Neural cell (in vitro differentiated cells): Measurements from ENCODE around the gene KNL1. TPM values are rescaled to one million over a fixed set of nuclear protein-coding genes. Genes with fewer than 3 reads are reported as not detected.

Experiments
- H2AFZ ChIP-seq: fragments of 200-600, 300-800 bp; sonication (generic), shearing (Covaris generic); 2 replicates; pipeline ENCODE4 v1.6.0; 2014; ENCODE audit warnings: low read depth, mild to moderate bottlenecking, antibody characterized with exemption, low read length, moderate library complexity
- H3F3A ChIP-seq: fragments of 200-600 bp; shearing (Covaris generic); 2 replicates; pipeline ENCODE4 v1.6.1; 2016; ENCODE audit warnings: mild to moderate bottlenecking, moderate library complexity, mixed read lengths, antibody characterized with exemption, low read length; ENCODE audit not compliant: insufficient read depth, poor library complexity, severe bottlenecking
- H3K27ac ChIP-seq: fragments of 200-600, 300-800 bp; sonication (generic), shearing (Covaris generic); 2 replicates; pipeline ENCODE4 v1.5.1; 2014; ENCODE audit warnings: mild to moderate bottlenecking, low read length, moderate library complexity
- H3K27me3 ChIP-seq: fragments of 300-800, 200-600 bp; sonication (generic), shearing (Covaris generic); 2 replicates; pipeline ENCODE4 v1.6.0; 2014; ENCODE audit warnings: mild to moderate bottlenecking, low read depth, low read length, moderate library complexity; ENCODE audit not compliant: insufficient read depth
- H3K36me3 ChIP-seq: fragments of 300-800, 200-600 bp; sonication (generic), shearing (Covaris generic); 2 replicates; pipeline ENCODE4 v1.5.1; 2014; ENCODE audit warnings: mild to moderate bottlenecking, antibody characterized with exemption, low read length, moderate library complexity; ENCODE audit not compliant: insufficient read depth
- H3K4me2 ChIP-seq: fragments of 300-800, 200-600 bp; sonication (generic), shearing (Covaris generic); 2 replicates; pipeline ENCODE4 v1.6.0; 2014; ENCODE audit warnings: mild to moderate bottlenecking, low read length
- H3K4me3 ChIP-seq: fragments of 300-800, 200-600 bp; sonication (generic), shearing (Covaris generic); 2 replicates; pipeline ENCODE4 v1.5.1; 2014; ENCODE audit warnings: mild to moderate bottlenecking, low read length, moderate library complexity
- H3K79me2 ChIP-seq: fragments of 200-600 bp; shearing (Covaris generic); replicated peaks from 2 replicates; pipeline ENCODE4 v1.6.0; 2014; ENCODE audit warnings: mild to moderate bottlenecking, low read length, moderate library complexity; ENCODE audit not compliant: insufficient read depth
- H3K9ac ChIP-seq: fragments of 300-800, 200-600 bp; sonication (generic), shearing (Covaris generic); 2 replicates; pipeline ENCODE4 v1.6.1; 2016; ENCODE audit warnings: mild to moderate bottlenecking, low read length, mixed read lengths
- H3K9me2 ChIP-seq: fragments of 200-600 bp; shearing (Covaris generic); 2 replicates; pipeline ENCODE4 v1.6.1; 2016; ENCODE audit warnings: mild to moderate bottlenecking, low read length, mixed read lengths; ENCODE audit not compliant: insufficient read depth
- H3K9me3 ChIP-seq: fragments of 200-600, 300-800 bp; sonication (generic), shearing (Covaris generic); 2 replicates; pipeline ENCODE4 v1.6.1; 2016; ENCODE audit warnings: mild to moderate bottlenecking, mixed run types, low read length, moderate library complexity, mixed read lengths
- H4K20me1 ChIP-seq: fragments of 200-600 bp; shearing (Covaris generic); 2 replicates; pipeline ENCODE4 v1.6.1; 2016; ENCODE audit warnings: mild to moderate bottlenecking, mixed run types; ENCODE audit not compliant: insufficient read depth
- EP300 ChIP-seq: fragments of 450-650 bp; conservative IDR thresholded peaks from 2 replicates; pipeline ENCODE4 v1.6.1; 2014; ENCODE audit warnings: antibody characterized with exemption, mild to moderate bottlenecking, moderate library complexity; ENCODE audit not compliant: poor library complexity, severe bottlenecking
- EZH2 ChIP-seq: fragments of 200-600, 300-800 bp; shearing (Covaris generic), sonication (generic); IDR thresholded peaks from 2 replicates; pipeline ENCODE4 v1.6.1; 2014; ENCODE audit warnings: antibody characterized with exemption, low read length, borderline replicate concordance, mild to moderate bottlenecking; ENCODE audit not compliant: insufficient read depth, poor library complexity, severe bottlenecking
- MXI1 ChIP-seq: fragments of 450-650 bp; conservative IDR thresholded peaks from 2 replicates; pipeline ENCODE4 v1.6.1; 2014; ENCODE audit warnings: antibody characterized with exemption, mild to moderate bottlenecking; ENCODE audit not compliant: poor library complexity, severe bottlenecking
- POLR2AphosphoS5 ChIP-seq: IDR thresholded peaks from 2 replicates; pipeline ENCODE4 v1.6.1; 2012
- RAD21 ChIP-seq: fragments of 450-650 bp; conservative IDR thresholded peaks from 2 replicates; pipeline ENCODE4 v1.6.1; 2014; ENCODE audit warnings: antibody characterized with exemption, mild to moderate bottlenecking, moderate library complexity
- SMC3 ChIP-seq: fragments of 450-650 bp; conservative IDR thresholded peaks from 2 replicates; pipeline ENCODE4 v1.6.1; 2014; ENCODE audit warnings: antibody characterized with exemption, mild to moderate bottlenecking, moderate library complexity; ENCODE audit not compliant: poor library complexity
- TAF1 ChIP-seq: IDR thresholded peaks from 2 replicates; pipeline ENCODE4 v1.6.1; 2012; ENCODE audit warnings: low read depth
- polyA plus RNA-seq: library from polyadenylated mRNA; depleted of rRNA; stranded (reverse); fragments of >200 nt; gene quantifications from 2 replicates; pipeline ENCODE4 v1.2.3, GENCODE V29; 2014
- TF ChIP-seq, protein P1 (sequence below): IDR thresholded peaks from 2 replicates; pipeline ENCODE4 v1.6.1; 2012; ENCODE audit warnings: borderline replicate concordance
- TF ChIP-seq, protein P2 (sequence below): fragments of 450-650 bp; IDR thresholded peaks from 2 replicates; pipeline ENCODE4 v1.5.1; 2014; ENCODE audit warnings: antibody characterized with exemption, mild to moderate bottlenecking, moderate library complexity; ENCODE audit not compliant: poor library complexity, severe bottlenecking

KNL1 gene
- polyA plus RNA-seq, 1 donor from 2014 or later, result 2.4 TPM

DNA sequence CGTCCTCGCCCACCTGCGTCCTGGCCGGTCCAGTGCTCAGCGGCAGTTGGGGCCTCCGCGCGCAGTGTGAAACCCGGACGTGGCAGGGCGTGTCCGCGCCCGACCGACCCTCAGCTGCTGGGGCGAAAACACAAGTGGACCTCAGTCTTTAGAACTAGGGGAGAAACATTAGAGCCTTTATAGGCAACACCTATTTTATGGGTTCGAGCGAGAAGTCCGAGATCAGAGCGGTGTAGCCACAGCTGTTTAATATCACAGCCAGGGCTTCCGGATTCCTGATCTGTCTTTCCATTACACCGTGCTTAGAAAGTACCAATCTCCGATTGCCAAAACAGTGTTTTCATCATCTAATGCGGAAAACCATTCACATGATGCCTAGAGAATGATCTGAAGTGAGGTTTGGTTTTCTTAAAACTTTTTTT, 101.4 kb downstream of the KNL1 start (continued):
- TF ChIP-seq EP300, result no peak
- TF ChIP-seq SMC3, result no peak

DNA sequence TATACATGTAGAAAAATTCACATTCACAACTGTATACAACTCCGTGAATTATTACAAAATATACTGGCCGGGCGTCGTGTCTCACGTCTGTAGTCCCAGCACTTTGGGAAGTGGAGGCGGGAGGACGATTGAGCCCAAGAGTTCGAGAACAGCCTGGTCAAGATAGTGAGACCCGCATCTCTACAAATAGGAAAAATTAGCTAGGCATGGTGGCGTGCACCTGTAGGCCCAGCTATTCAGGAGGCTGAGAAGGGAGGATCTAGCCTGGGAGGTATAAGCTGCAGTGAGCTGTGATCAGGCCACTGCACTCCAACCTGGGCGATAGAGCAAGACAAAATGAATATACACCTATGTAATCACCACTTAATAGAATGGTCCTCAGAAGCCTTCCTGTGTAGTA, 102.2 kb downstream of the KNL1 start:
- H3K27me3 ChIP-seq, result no peaks in the 10 kb centered on the region
- no peak overlapping the region for H2AFZ ChIP-seq
- no peaks in the 10 kb centered on the region for H3K9me3 ChIP-seq
- H3K36me3 ChIP-seq, result no peaks in the 10 kb centered on the region
- H3K27ac ChIP-seq, result no peak overlapping the region
- H3K79me2 ChIP-seq, result peaks cover 4% of the 10 kb centered on the region
- H3K9me2 ChIP-seq, result no peaks in the 10 kb centered on the region
- no peak overlapping the region for H3K4me2 ChIP-seq
- no peak for TF ChIP-seq MXI1
- TF ChIP-seq, protein P1, sequence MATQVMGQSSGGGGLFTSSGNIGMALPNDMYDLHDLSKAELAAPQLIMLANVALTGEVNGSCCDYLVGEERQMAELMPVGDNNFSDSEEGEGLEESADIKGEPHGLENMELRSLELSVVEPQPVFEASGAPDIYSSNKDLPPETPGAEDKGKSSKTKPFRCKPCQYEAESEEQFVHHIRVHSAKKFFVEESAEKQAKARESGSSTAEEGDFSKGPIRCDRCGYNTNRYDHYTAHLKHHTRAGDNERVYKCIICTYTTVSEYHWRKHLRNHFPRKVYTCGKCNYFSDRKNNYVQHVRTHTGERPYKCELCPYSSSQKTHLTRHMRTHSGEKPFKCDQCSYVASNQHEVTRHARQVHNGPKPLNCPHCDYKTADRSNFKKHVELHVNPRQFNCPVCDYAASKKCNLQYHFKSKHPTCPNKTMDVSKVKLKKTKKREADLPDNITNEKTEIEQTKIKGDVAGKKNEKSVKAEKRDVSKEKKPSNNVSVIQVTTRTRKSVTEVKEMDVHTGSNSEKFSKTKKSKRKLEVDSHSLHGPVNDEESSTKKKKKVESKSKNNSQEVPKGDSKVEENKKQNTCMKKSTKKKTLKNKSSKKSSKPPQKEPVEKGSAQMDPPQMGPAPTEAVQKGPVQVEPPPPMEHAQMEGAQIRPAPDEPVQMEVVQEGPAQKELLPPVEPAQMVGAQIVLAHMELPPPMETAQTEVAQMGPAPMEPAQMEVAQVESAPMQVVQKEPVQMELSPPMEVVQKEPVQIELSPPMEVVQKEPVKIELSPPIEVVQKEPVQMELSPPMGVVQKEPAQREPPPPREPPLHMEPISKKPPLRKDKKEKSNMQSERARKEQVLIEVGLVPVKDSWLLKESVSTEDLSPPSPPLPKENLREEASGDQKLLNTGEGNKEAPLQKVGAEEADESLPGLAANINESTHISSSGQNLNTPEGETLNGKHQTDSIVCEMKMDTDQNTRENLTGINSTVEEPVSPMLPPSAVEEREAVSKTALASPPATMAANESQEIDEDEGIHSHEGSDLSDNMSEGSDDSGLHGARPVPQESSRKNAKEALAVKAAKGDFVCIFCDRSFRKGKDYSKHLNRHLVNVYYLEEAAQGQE, result no peak
- no peak for TF ChIP-seq POLR2AphosphoS5
- TF ChIP-seq EP300, result no peak
- no peak for TF ChIP-seq TAF1
- no peak for TF ChIP-seq SMC3
- TF ChIP-seq, protein P2, sequence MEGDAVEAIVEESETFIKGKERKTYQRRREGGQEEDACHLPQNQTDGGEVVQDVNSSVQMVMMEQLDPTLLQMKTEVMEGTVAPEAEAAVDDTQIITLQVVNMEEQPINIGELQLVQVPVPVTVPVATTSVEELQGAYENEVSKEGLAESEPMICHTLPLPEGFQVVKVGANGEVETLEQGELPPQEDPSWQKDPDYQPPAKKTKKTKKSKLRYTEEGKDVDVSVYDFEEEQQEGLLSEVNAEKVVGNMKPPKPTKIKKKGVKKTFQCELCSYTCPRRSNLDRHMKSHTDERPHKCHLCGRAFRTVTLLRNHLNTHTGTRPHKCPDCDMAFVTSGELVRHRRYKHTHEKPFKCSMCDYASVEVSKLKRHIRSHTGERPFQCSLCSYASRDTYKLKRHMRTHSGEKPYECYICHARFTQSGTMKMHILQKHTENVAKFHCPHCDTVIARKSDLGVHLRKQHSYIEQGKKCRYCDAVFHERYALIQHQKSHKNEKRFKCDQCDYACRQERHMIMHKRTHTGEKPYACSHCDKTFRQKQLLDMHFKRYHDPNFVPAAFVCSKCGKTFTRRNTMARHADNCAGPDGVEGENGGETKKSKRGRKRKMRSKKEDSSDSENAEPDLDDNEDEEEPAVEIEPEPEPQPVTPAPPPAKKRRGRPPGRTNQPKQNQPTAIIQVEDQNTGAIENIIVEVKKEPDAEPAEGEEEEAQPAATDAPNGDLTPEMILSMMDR, result no peak
- TF ChIP-seq RAD21, result no peak
- TF ChIP-seq EZH2, result no peak
- no peak overlapping the region for H3K9ac ChIP-seq
- H3F3A ChIP-seq, result peaks cover 6% of the 10 kb centered on the region
- H3K4me3 ChIP-seq, result no peak overlapping the region
- no peaks in the 10 kb centered on the region for H4K20me1 ChIP-seq

DNA sequence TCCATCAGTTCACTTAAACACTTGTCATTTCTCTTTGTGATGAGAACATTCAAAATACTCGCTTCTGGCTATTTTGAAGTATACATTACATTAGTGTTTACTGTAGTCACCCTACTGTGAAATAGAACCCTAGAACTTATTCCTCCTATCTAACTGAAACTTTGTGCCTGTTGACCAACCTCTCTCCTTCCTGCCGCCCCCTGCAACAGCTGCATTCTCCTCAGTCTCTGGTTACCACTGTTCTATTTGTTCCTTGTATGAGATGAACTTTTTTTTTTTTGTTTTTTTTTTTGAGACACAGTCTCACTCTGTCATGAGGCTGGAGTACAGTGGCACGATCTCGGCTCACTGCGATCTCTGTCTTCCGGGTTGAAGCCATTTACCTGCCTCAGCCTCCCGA, 103.9 kb downstream of the KNL1 start:
- Histone ChIP-seq H2AFZ (no peak overlapping the region), H3K9me2 (no peaks in the 10 kb centered on the region), H3K4me3 (no peak overlapping the region), H3K79me2 (peaks cover 4% of the 10 kb centered on the region), H3K9ac (no peak overlapping the region), H3K9me3 (no peaks in the 10 kb centered on the region), H3K27ac (no peak overlapping the region), H4K20me1 (no peaks in the 10 kb centered on the region), H3K4me2 (no peak overlapping the region), H3K27me3 (no peaks in the 10 kb centered on the region), H3F3A (peaks cover 6% of the 10 kb centered on the region), H3K36me3 (no peaks in the 10 kb centered on the region)
- TF ChIP-seq, protein P2, result no peak
- no peak for TF ChIP-seq EP300
- no peak for TF ChIP-seq RAD21
- TF ChIP-seq SMC3, result no peak
- TF ChIP-seq TAF1, result no peak
- no peak for TF ChIP-seq MXI1
- TF ChIP-seq, protein P1, result no peak
- no peak for TF ChIP-seq POLR2AphosphoS5
- no peak for TF ChIP-seq EZH2
